ENCODE measurements around the gene IPO13.

- TF ChIP-seq SIN3A (IDR thresholded peaks at IDR 0.05; ENCODE audit: borderline replicate concordance, insufficient read depth, low read length) (no peak), POLR2AphosphoS5 (IDR thresholded peaks at IDR 0.05; ENCODE audit: low read depth, low read length) (no peak), TAF1 (IDR thresholded peaks at IDR 0.05; ENCODE audit: borderline replicate concordance, insufficient read depth, low read length) (no peak)
These were observed 14.9 kb downstream of the IPO13 start for GRCh38 chr1:43961692-43962091.
